SK-N-SH (cell line): ENCODE measurements around the gene SFMBT2. TPM values are rescaled to one million over a fixed set of nuclear protein-coding genes. Genes with fewer than 3 reads are reported as not detected.

Experiments
- CTCF ChIA-PET: fragments of 300-600, 350-600 bp; formaldehyde crosslinking; extraction: SDS; loops from one replicate; lab custom pipeline; 2021; lab: Yijun Ruan, JAX
- POLR2A ChIA-PET: fragments of 350-600 bp; sonication (Branson Sonifier 250); formaldehyde crosslinking; extraction: SDS; loops from one replicate; lab custom pipeline; 2020; ENCODE audit warnings: antibody characterized with exemption, inconsistent platforms; lab: Yijun Ruan, JAX
- DNase-seq: peaks from one replicate; pipeline ENCODE4 v3.0.0; 2012
- H2AFZ ChIP-seq: fragments of 200-600 bp; sonication (generic); 2 replicates; pipeline ENCODE4 v1.8.1; 2016; ENCODE audit warnings: antibody characterized with exemption, mild to moderate bottlenecking, low read depth
- H3F3A ChIP-seq: fragments of 200-600 bp; sonication (generic); replicated peaks from 2 replicates; pipeline ENCODE3; 2016; ENCODE audit warnings: antibody characterized with exemption, mild to moderate bottlenecking; ENCODE audit not compliant: insufficient read depth
- H3K27ac ChIP-seq, 2 experiments: fragments of 200-500 bp in 1 of 2; fragments of 200-600 bp in 1 of 2; sonication (Bioruptor generic) in 1 of 2; sonication (generic), shearing (Covaris generic) in 1 of 2; 2 replicates each; pipeline versions ENCODE4 v1.5.1 to v1.6.1; 2014 to 2016; ENCODE audit warnings: low read depth in 2 of 2, inconsistent platforms in 1 of 2, low read length in 1 of 2, mild to moderate bottlenecking in 1 of 2, mixed read lengths in 1 of 2
- H3K27me3 ChIP-seq: fragments of 200-600 bp; sonication (generic), shearing (Covaris generic); 2 replicates; pipeline ENCODE4 v1.6.1; 2016; ENCODE audit warnings: mixed run types; ENCODE audit not compliant: insufficient read depth
- H3K36me3 ChIP-seq, 2 experiments: fragments of 200-500 bp in 1 of 2; fragments of 200-600 bp in 1 of 2; sonication (Bioruptor generic) in 1 of 2; sonication (generic) in 1 of 2; replicated peaks in 1 of 2; 2 replicates each; pipeline versions ENCODE3 to v1.5.1; 2014 to 2016; ENCODE audit warnings: low read length in 1 of 2, mild to moderate bottlenecking in 1 of 2; ENCODE audit not compliant: insufficient read depth in 2 of 2, control insufficient read depth in 1 of 2
- H3K4me1 ChIP-seq, 2 experiments: fragments of 200-500 bp in 1 of 2; fragments of 200-600 bp in 1 of 2; sonication (Bioruptor generic) in 1 of 2; sonication (generic), shearing (Covaris generic) in 1 of 2; 2 replicates each; pipeline versions ENCODE4 v1.5.1 to v1.6.1; 2014 to 2016; ENCODE audit warnings: low read depth in 1 of 2, low read length in 1 of 2, mixed run types in 1 of 2; ENCODE audit not compliant: insufficient read depth in 2 of 2, control insufficient read depth in 1 of 2
- H3K4me2 ChIP-seq: fragments of 200-600 bp; sonication (generic), shearing (Covaris generic); 2 replicates; pipeline ENCODE4 v1.6.1; 2017; ENCODE audit warnings: mixed run types
- H3K4me3 ChIP-seq, 2 experiments: fragments of 200-500 bp in 1 of 2; fragments of 200-600 bp in 1 of 2; sonication (Bioruptor generic) in 1 of 2; sonication (generic), shearing (Covaris generic) in 1 of 2; 2 replicates each; pipeline versions ENCODE4 v1.5.1 to v1.8.1; 2014 to 2016; ENCODE audit warnings: low read depth in 2 of 2, inconsistent platforms in 1 of 2, low read length in 1 of 2, mild to moderate bottlenecking in 1 of 2, mixed read lengths in 1 of 2, moderate library complexity in 1 of 2
- H3K79me2 ChIP-seq: fragments of 200-600 bp; sonication (generic); 2 replicates; pipeline ENCODE4 v1.8.1; 2017; ENCODE audit warnings: mild to moderate bottlenecking; ENCODE audit not compliant: insufficient read depth
- H3K9ac ChIP-seq: fragments of 200-600 bp; sonication (generic); 2 replicates; pipeline ENCODE4 v1.6.1; 2017; ENCODE audit warnings: mixed run types
- H3K9me2 ChIP-seq: fragments of 200-600 bp; sonication (generic); 2 replicates; pipeline ENCODE4 v1.6.1; 2017; ENCODE audit warnings: mixed run types
- H3K9me3 ChIP-seq: fragments of 200-600 bp; sonication (generic); 2 replicates; pipeline ENCODE4 v1.6.1; 2017; ENCODE audit warnings: mixed run types, mild to moderate bottlenecking, moderate library complexity
- H4K20me1 ChIP-seq: fragments of 200-600 bp; sonication (generic); 2 replicates; pipeline ENCODE4 v1.6.1; 2017; ENCODE audit warnings: mild to moderate bottlenecking, mixed run types; ENCODE audit not compliant: insufficient read depth
- CHD2 ChIP-seq: fragments of 150-350 bp; IDR thresholded peaks from 2 replicates; pipeline ENCODE4 v1.6.1; 2018; ENCODE audit warnings: low read length; ENCODE audit not compliant: partially characterized antibody
- ELF1 ChIP-seq: IDR thresholded peaks from 2 replicates; pipeline ENCODE4 v1.4.0; 2012
- FOXJ3 ChIP-seq: sonication (generic); formaldehyde crosslinking; IDR thresholded peaks from 2 replicates; pipeline ENCODE4 v1.5.1; 2020; ENCODE audit warnings: mild to moderate bottlenecking, missing genetic modification reagents
- FOXM1 ChIP-seq: IDR thresholded peaks from 2 replicates; pipeline ENCODE4 v1.4.0; 2012; ENCODE audit warnings: low read depth, mild to moderate bottlenecking
- GATA2 ChIP-seq: sonication (generic); formaldehyde crosslinking; IDR thresholded peaks from 2 replicates; pipeline ENCODE4 v1.5.0; 2020; ENCODE audit warnings: mild to moderate bottlenecking, missing genetic modification reagents
- MEF2A ChIP-seq: IDR thresholded peaks from 2 replicates; pipeline ENCODE4 v1.4.0; 2012; ENCODE audit warnings: low read depth, borderline replicate concordance
- MXI1 ChIP-seq: IDR thresholded peaks from 2 replicates; pipeline ENCODE4 v1.6.1; 2012; ENCODE audit warnings: mild to moderate bottlenecking, low read depth, low read length, improper control_type of control experiment
- NFIC ChIP-seq: IDR thresholded peaks from 2 replicates; pipeline ENCODE4 v1.4.0; 2012; ENCODE audit warnings: borderline replicate concordance
- POLR2AphosphoS5 ChIP-seq: IDR thresholded peaks from 2 replicates; pipeline ENCODE4 v1.6.1; 2012; ENCODE audit warnings: low read depth, low read length
- RAD21 ChIP-seq: IDR thresholded peaks from 2 replicates; pipeline ENCODE4 v1.6.1; 2012; ENCODE audit warnings: mild to moderate bottlenecking, low read length
- RFX5 ChIP-seq: IDR thresholded peaks from 2 replicates; pipeline ENCODE4 v1.6.1; 2012; ENCODE audit warnings: mild to moderate bottlenecking, improper control_type of control experiment, low read length
- RXRA ChIP-seq: IDR thresholded peaks from 2 replicates; pipeline ENCODE4 v1.4.0; 2012; ENCODE audit warnings: low read depth, mild to moderate bottlenecking, borderline replicate concordance
- SMC3 ChIP-seq: IDR thresholded peaks from 2 replicates; pipeline ENCODE4 v1.6.1; 2012; ENCODE audit warnings: low read depth, low read length, improper control_type of control experiment
- TCF12 ChIP-seq: IDR thresholded peaks from 2 replicates; pipeline ENCODE4 v1.4.0; 2012
- YY1 ChIP-seq: IDR thresholded peaks from 2 replicates; pipeline ENCODE4 v1.4.0; 2012; ENCODE audit warnings: low read depth, mild to moderate bottlenecking
- ZBTB33 ChIP-seq: IDR thresholded peaks from 2 replicates; pipeline ENCODE4 v1.4.0; 2012; ENCODE audit warnings: low read depth, borderline replicate concordance
- WGBS: methylation state at CpG from one replicate; pipeline ENCODE4 v1.1.6; 2017; ENCODE audit warnings: low lambda C conversion rate; 5-methylcytosine and 5-hydroxymethylcytosine counted together
- polyA plus RNA-seq, 3 experiments: library from polyadenylated mRNA; depleted of rRNA; stranded (reverse); fragments of >200 nt; gene quantifications; 2 replicates each; pipeline ENCODE4 v1.2.3, GENCODE V29; 2012
- TF ChIP-seq, protein P1 (sequence below): IDR thresholded peaks from 2 replicates; pipeline ENCODE4; 2012
- TF ChIP-seq, protein P2 (sequence below): fragments of 150-350 bp; IDR thresholded peaks from 2 replicates; pipeline ENCODE4 v1.6.1; 2016; ENCODE audit warnings: mild to moderate bottlenecking, low read depth, low read length
- TF ChIP-seq, protein P3 (sequence below): fragments of 150-350 bp; IDR thresholded peaks from 2 replicates; pipeline ENCODE4 v1.6.1; 2017; ENCODE audit warnings: antibody characterized with exemption, low read length, low read depth, borderline replicate concordance
- TF ChIP-seq, protein P4 (sequence below): IDR thresholded peaks from 2 replicates; pipeline ENCODE4 v1.4.0; 2012; ENCODE audit warnings: low read depth, borderline replicate concordance

Gene SFMBT2
- polyA plus RNA-seq, 1 of the 3 experiments (the other 2 are of a cell fraction): 0.20 TPM

GRCh38 chr10:7282457-7282856 lies 128.4 kb downstream of the SFMBT2 start (continued):
- TF ChIP-seq SMC3: no peak
- TF ChIP-seq MEF2A: no peak

GRCh38 chr10:7281429-7281828 lies 129.4 kb downstream of the SFMBT2 start:
- WGBS: 52% methylated on average over 6 of the region's 6 CpGs
- POLR2A ChIA-PET: no interaction called here

More at GRCh38 chr10:7281429-7281828, 129.4 kb downstream of the SFMBT2 start:
- Histone ChIP-seq H3K36me3 (no peaks in the 10 kb centered on the region), H4K20me1 (no peaks in the 10 kb centered on the region), H3K27ac (no peak overlapping the region), H3K4me1 (peaks cover 0 to 16% of the 10 kb centered on the region in 2 experiments; a peak in 2 of 4 replicates), H2AFZ (no peak overlapping the region), H3F3A (no peaks in the 10 kb centered on the region), H3K9me3 (no peaks in the 10 kb centered on the region), H3K9me2 (no peaks in the 10 kb centered on the region), H3K4me2 (no peak overlapping the region), H3K27me3 (no peaks in the 10 kb centered on the region), H3K79me2 (no peaks in the 10 kb centered on the region), H3K4me3 (no peak overlapping the region), H3K9ac (no peak overlapping the region)
- CTCF ChIA-PET: no interaction called here
- TF ChIP-seq FOXM1: no peak
- TF ChIP-seq, protein P1, sequence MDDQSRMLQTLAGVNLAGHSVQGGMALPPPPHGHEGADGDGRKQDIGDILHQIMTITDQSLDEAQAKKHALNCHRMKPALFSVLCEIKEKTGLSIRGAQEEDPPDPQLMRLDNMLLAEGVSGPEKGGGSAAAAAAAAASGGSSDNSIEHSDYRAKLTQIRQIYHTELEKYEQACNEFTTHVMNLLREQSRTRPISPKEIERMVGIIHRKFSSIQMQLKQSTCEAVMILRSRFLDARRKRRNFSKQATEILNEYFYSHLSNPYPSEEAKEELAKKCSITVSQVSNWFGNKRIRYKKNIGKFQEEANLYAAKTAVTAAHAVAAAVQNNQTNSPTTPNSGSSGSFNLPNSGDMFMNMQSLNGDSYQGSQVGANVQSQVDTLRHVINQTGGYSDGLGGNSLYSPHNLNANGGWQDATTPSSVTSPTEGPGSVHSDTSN: no peak
- no peak for TF ChIP-seq SMC3
- TF ChIP-seq NFIC: no peak
- TF ChIP-seq TCF12: no peak
- TF ChIP-seq, protein P2, sequence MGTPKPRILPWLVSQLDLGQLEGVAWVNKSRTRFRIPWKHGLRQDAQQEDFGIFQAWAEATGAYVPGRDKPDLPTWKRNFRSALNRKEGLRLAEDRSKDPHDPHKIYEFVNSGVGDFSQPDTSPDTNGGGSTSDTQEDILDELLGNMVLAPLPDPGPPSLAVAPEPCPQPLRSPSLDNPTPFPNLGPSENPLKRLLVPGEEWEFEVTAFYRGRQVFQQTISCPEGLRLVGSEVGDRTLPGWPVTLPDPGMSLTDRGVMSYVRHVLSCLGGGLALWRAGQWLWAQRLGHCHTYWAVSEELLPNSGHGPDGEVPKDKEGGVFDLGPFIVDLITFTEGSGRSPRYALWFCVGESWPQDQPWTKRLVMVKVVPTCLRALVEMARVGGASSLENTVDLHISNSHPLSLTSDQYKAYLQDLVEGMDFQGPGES: no peak
- no peak for TF ChIP-seq FOXJ3 (CRISPR knock-in tag)
- TF ChIP-seq, protein P3, sequence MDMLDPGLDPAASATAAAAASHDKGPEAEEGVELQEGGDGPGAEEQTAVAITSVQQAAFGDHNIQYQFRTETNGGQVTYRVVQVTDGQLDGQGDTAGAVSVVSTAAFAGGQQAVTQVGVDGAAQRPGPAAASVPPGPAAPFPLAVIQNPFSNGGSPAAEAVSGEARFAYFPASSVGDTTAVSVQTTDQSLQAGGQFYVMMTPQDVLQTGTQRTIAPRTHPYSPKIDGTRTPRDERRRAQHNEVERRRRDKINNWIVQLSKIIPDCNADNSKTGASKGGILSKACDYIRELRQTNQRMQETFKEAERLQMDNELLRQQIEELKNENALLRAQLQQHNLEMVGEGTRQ: no peak
- TF ChIP-seq, protein P4, sequence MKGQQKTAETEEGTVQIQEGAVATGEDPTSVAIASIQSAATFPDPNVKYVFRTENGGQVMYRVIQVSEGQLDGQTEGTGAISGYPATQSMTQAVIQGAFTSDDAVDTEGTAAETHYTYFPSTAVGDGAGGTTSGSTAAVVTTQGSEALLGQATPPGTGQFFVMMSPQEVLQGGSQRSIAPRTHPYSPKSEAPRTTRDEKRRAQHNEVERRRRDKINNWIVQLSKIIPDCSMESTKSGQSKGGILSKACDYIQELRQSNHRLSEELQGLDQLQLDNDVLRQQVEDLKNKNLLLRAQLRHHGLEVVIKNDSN: no peak
- TF ChIP-seq POLR2AphosphoS5: no peak
- no peak for TF ChIP-seq RAD21
- TF ChIP-seq CHD2: no peak
- no peak for TF ChIP-seq MXI1
- TF ChIP-seq MEF2A: no peak
- no peak for TF ChIP-seq RFX5
- TF ChIP-seq YY1: no peak
- no peak for TF ChIP-seq ELF1
- TF ChIP-seq RXRA: no peak
- no peak for TF ChIP-seq ZBTB33
- no peak for TF ChIP-seq GATA2 (CRISPR knock-in tag)
- no peak for DNase-seq
